B cell (primary cell): Measurements from ENCODE around the gene TELO2. TPM values are rescaled to one million over a fixed set of nuclear protein-coding genes. Genes with fewer than 3 reads are reported as not detected.
A peak's percentile ranks its signal among the peaks of the same experiment; 100 is the strongest.

Experiments
- ATAC-seq: fragments of 200-7000 bp; cut with Tn5 transposase; one replicate; pipeline ENCODE4 v1.10.0; 2021; ENCODE audit warnings: low read depth, mild to moderate bottlenecking, moderate number of reproducible peaks, moderate library complexity
- CTCF ChIA-PET: fragments of 350-600 bp; sonication (Branson Sonifier 250); formaldehyde crosslinking; loops from one replicate; lab custom pipeline; 2021; ENCODE audit warnings: antibody characterized with exemption, inconsistent platforms; lab: Charles Lee
- POLR2A ChIA-PET: fragments of 350-600 bp; sonication (Branson Sonifier 250); formaldehyde crosslinking; loops from one replicate; lab custom pipeline; 2021; ENCODE audit warnings: antibody characterized with exemption; lab: Charles Lee
- DNase-seq: peaks from one replicate; pipeline ENCODE4 v3.0.0; 2013
- H2AFZ ChIP-seq: 2 replicates; pipeline ENCODE4 v1.6.1; 2012; ENCODE audit warnings: mild to moderate bottlenecking, low read depth, low read length; ENCODE audit not compliant: insufficient read depth, poor library complexity, severe bottlenecking
- H3K27ac ChIP-seq, 2 donors: 1 replicate in 1 of 2; 2 replicates in 1 of 2; pipeline ENCODE4 v1.5.1; 2012 to 2013; ENCODE audit warnings: low read length in 2 of 2, mild to moderate bottlenecking in 2 of 2, moderate library complexity in 1 of 2
- H3K27me3 ChIP-seq, 4 experiments: fragments of 200-600 bp in 1 of 4; sonication (generic) in 1 of 4; replicated peaks in 1 of 4; 1 replicate in 2 of 4; 2 replicates in 2 of 4; pipeline versions ENCODE4 v1.6.1 to v1.7.0; 2013 to 2016; ENCODE audit warnings: low read length in 3 of 4, mild to moderate bottlenecking in 2 of 4, mixed read lengths in 1 of 4, moderate library complexity in 1 of 4; ENCODE audit not compliant: insufficient read depth in 4 of 4, control insufficient read depth in 3 of 4; ENCODE audit errors: control extremely low read depth in 1 of 4
- H3K36me3 ChIP-seq, 2 experiments: replicated peaks in 1 of 2; 1 replicate in 1 of 2; 2 replicates in 1 of 2; pipeline versions ENCODE4 v1.6.1 to v1.7.1; 2013; ENCODE audit warnings: low read length in 1 of 2; ENCODE audit not compliant: insufficient read depth in 2 of 2, control insufficient read depth in 1 of 2; ENCODE audit errors: control extremely low read depth in 1 of 2, extremely low read depth in 1 of 2
- H3K4me1 ChIP-seq, 2 donors: fragments of 200-600 bp in 1 of 2; sonication (generic) in 1 of 2; 1 replicate in 1 of 2; 2 replicates in 1 of 2; pipeline versions ENCODE4 v1.5.1 to v1.6.1; 2013 to 2017; ENCODE audit warnings: low read length in 2 of 2; ENCODE audit not compliant: control insufficient read depth in 2 of 2, insufficient read depth in 2 of 2
- H3K4me2 ChIP-seq: replicated peaks from 2 replicates; pipeline ENCODE3; 2012; ENCODE audit warnings: mild to moderate bottlenecking, low read depth, low read length; ENCODE audit not compliant: poor library complexity, severe bottlenecking
- H3K4me3 ChIP-seq, 5 experiments: fragments of 200-600 bp in 1 of 5; sonication (generic) in 1 of 5; 1 replicate in 3 of 5; 2 replicates in 2 of 5; pipeline versions ENCODE4 v1.5.1 to v1.7.0; 2011 to 2016; ENCODE audit warnings: low read length in 4 of 5, mild to moderate bottlenecking in 4 of 5, low read depth in 2 of 5, control low read depth in 1 of 5, moderate library complexity in 1 of 5; ENCODE audit not compliant: insufficient read depth in 1 of 5; ENCODE audit errors: control extremely low read depth in 1 of 5, extremely low read depth in 1 of 5
- H3K79me2 ChIP-seq: fragments of 200-600 bp; sonication (generic); one replicate; pipeline ENCODE4 v1.6.0; 2016; ENCODE audit warnings: low read length; ENCODE audit not compliant: control insufficient read depth, insufficient read depth
- H3K9ac ChIP-seq: fragments of 200-600 bp; sonication (generic); 2 replicates; pipeline ENCODE4 v1.6.1; 2017; ENCODE audit warnings: mild to moderate bottlenecking, low read length, moderate library complexity
- H3K9me3 ChIP-seq, 3 donors: one replicate each; pipeline versions ENCODE4 v1.6.1 to v1.7.1; 2013; ENCODE audit warnings: low read length in 2 of 3; ENCODE audit not compliant: control insufficient read depth in 2 of 3, insufficient read depth in 1 of 3; ENCODE audit errors: control extremely low read depth in 1 of 3
- H4K20me1 ChIP-seq: 2 replicates; pipeline ENCODE4 v1.6.0; 2012; ENCODE audit warnings: mild to moderate bottlenecking, low read length; ENCODE audit not compliant: insufficient read depth, control insufficient read depth, poor library complexity, severe bottlenecking
- H3K27ac Mint-ChIP-seq: one replicate; pipeline ENCODE4 v1.8.0; 2021; ENCODE audit warnings: mixed read lengths
- H3K27me3 Mint-ChIP-seq: one replicate; pipeline ENCODE4 v1.8.0; 2021; ENCODE audit warnings: mixed read lengths
- H3K4me1 Mint-ChIP-seq: one replicate; pipeline ENCODE4 v1.8.0; 2021; ENCODE audit warnings: mixed read lengths
- H3K4me3 Mint-ChIP-seq: one replicate; pipeline ENCODE4 v1.8.0; 2021; ENCODE audit warnings: mixed read lengths
- H3K9me3 Mint-ChIP-seq: one replicate; pipeline ENCODE4 v1.8.0; 2022; ENCODE audit warnings: mixed read lengths; ENCODE audit not compliant: insufficient read depth
- CTCF ChIP-seq: fragments of 200-600 bp; IDR thresholded peaks from one replicate; pipeline ENCODE4 v1.8.0; 2022; ENCODE audit warnings: antibody characterized with exemption, mild to moderate bottlenecking
- EZH2 ChIP-seq: IDR thresholded peaks from 2 replicates; pipeline ENCODE4 v1.6.1; 2012; ENCODE audit warnings: borderline replicate concordance, low read depth, mild to moderate bottlenecking, moderate library complexity, low read length; ENCODE audit not compliant: insufficient read depth, poor library complexity, severe bottlenecking
- WGBS: methylation state at CpG from one replicate; pipeline ENCODE4 v1.1.5; 2013; ENCODE audit warnings: missing lambda C conversion rate; ENCODE audit not compliant: insufficient coverage; 5-methylcytosine and 5-hydroxymethylcytosine counted together
- intact Hi-C: fragments of 100-400 bp; cut with micrococcal nuclease; formaldehyde crosslinking; loops from one replicate; pipeline ENCODE4 v1.10.0; 2022
- polyA plus RNA-seq: library from polyadenylated mRNA; depleted of rRNA; stranded (reverse); fragments of >200 nt; gene quantifications from 2 replicates; pipeline ENCODE4 v1.2.3, GENCODE V29; 2012
- total RNA-seq, 2 donors: library from RNA; stranded (reverse); fragments of 120-200 nt in 1 of 2; gene quantifications; 1 replicate in 1 of 2; 2 replicates in 1 of 2; pipeline versions ENCODE4 v1.2.3 to v1.2.4, GENCODE V29; 2013 to 2022

Gene TELO2
- total and polyA plus RNA-seq, 2 donors (not counting 1 experiment from before 2014, with no cell fraction given): 81.9 to 136 TPM

- H3K4me1 Mint-ChIP-seq: peaks cover 23% of the 10 kb centered on the region
- DNase-seq: peak; percentile 73
Measured at GRCh38 chr16:1543085-1543896, 50.1 kb downstream of the TELO2 start.

More at GRCh38 chr16:1543085-1543896, 50.1 kb downstream of the TELO2 start:
- Mint-ChIP-seq H3K9me3 (no peaks in the 10 kb centered on the region), H3K27me3 (no peaks in the 10 kb centered on the region), H3K27ac (peak overlapping the region; percentile 51), H3K4me3 (peak overlapping the region; percentile 76)
- H3K79me2 ChIP-seq: no peaks in the 10 kb centered on the region
- CTCF ChIA-PET: interaction anchor here (0.5 to 1.2 kb wide), 5 partner anchors 31 to 213 kb away, joined by 3 to 14 read pairs (median 3); no protein-coding TSS in a partner anchor
- peak overlapping the region in 1 of 2 donors; percentile 38 for H3K27ac ChIP-seq
- peak; percentile 76 for ATAC-seq
- H4K20me1 ChIP-seq: no peaks in the 10 kb centered on the region
- POLR2A ChIA-PET: interaction anchor here (0.6 to 0.8 kb wide), 3 partner anchors 82 to 246 kb away, joined by 3 to 9 read pairs (median 4); no protein-coding TSS in a partner anchor
- H3K36me3 ChIP-seq: no peaks in the 10 kb centered on the region
- intact Hi-C loops: no loop called here
- H3K9ac ChIP-seq: peak overlapping the region; percentile 31
- WGBS: 31% methylated on average over 23 of the region's 30 CpGs
- H3K4me3 ChIP-seq: peak overlapping the region in 3 of 5 experiments; percentile 18 to 37 (median 37)
- H3K4me1 ChIP-seq: peaks cover 25 to 36% of the 10 kb centered on the region in 2 donors
- H3K9me3 ChIP-seq: no peaks in the 10 kb centered on the region
- TF ChIP-seq EZH2 (no peak), CTCF (no peak)
- peak overlapping the region; percentile 69 for H3K4me2 ChIP-seq
- H3K27me3 ChIP-seq: no peaks in the 10 kb centered on the region
- H2AFZ ChIP-seq: peak overlapping the region; percentile 36
